Omental fat pad (tissue), 4 donors: ENCODE data around the gene VWA5A. TPM values are rescaled to one million over a fixed set of nuclear protein-coding genes. Genes with fewer than 3 reads are reported as not detected.

ENCODE experiments used
- ATAC-seq: fragments of 150-250 bp; one replicate; pipeline ENCODE4 v1.9.1; 2016; ENCODE audit warnings: mild to moderate bottlenecking, moderate library complexity; ENCODE audit not compliant: low FRiP score
- DNase-seq: peaks from one replicate; pipeline ENCODE4 v3.0.0-alpha.2; 2019; ENCODE audit warnings: low spot score
- CTCF ChIP-seq, 3 donors: fragments of 450-650 bp; IDR thresholded peaks; one replicate each; pipeline ENCODE4 v1.5.1; 2016 to 2017; ENCODE audit warnings: antibody characterized with exemption in 3 of 3, mild to moderate bottlenecking in 3 of 3, moderate library complexity in 2 of 3
- total RNA-seq, 4 donors: library from RNA; depleted of rRNA; stranded (reverse); fragments of >200 nt; gene quantifications; one replicate each; pipeline ENCODE4 v1.1.0, GENCODE V29; 2016

The VWA5A gene
- total RNA-seq, 4 donors from 2014 or later, result 9.7 to 19.5 (median 15.0) TPM

- TF ChIP-seq CTCF (IDR thresholded peaks at IDR 0.05), result peak in 1 of 3 donors; percentile 16
- ATAC-seq (no peak), DNase-seq (no peak)
Measured at GRCh38 chr11:124195189-124195734, 80.0 kb downstream of the VWA5A start.

Other genes with a start within 250 kb of the VWA5A start
- gene TMEM225, start 229.8 kb upstream of the VWA5A start, total RNA-seq, result not detected
- not detected for gene OR8D4, start 213.3 kb upstream of the VWA5A start, total RNA-seq
- not detected for gene OR4D5, start 175.8 kb upstream of the VWA5A start, total RNA-seq
- gene OR6T1, start 171.6 kb upstream of the VWA5A start, total RNA-seq, result not detected
- gene OR10S1, start 137.7 kb upstream of the VWA5A start, total RNA-seq, result not detected
- gene OR10G6, start 120.3 kb upstream of the VWA5A start, total RNA-seq, result not detected
- not detected for gene OR10G4, start 102.5 kb upstream of the VWA5A start, total RNA-seq
- not detected for gene OR10G9, start 92.4 kb upstream of the VWA5A start, total RNA-seq
- gene OR10G8, start 88.7 kb upstream of the VWA5A start, total RNA-seq, result not detected
- gene OR10G7, start 74.1 kb upstream of the VWA5A start, total RNA-seq, result not detected
- gene OR10D3, start 67.9 kb downstream of the VWA5A start, total RNA-seq, result not detected
- gene OR8G1, start 125.6 kb downstream of the VWA5A start, total RNA-seq, result not detected
- gene OR8G5, start 140.9 kb downstream of the VWA5A start, total RNA-seq, result not detected
- gene OR8D1, start 198.5 kb downstream of the VWA5A start, total RNA-seq, result not detected
- not detected for gene OR8D2, start 204.7 kb downstream of the VWA5A start, total RNA-seq